ENCODE results near the gene KRTAP16-1. TPM values are rescaled to one million over a fixed set of nuclear protein-coding genes. Genes with fewer than 3 reads are reported as not detected.

KRTAP16-1 gene
- total RNA-seq, 4 donors from 2014 or later: not detected

DNA sequence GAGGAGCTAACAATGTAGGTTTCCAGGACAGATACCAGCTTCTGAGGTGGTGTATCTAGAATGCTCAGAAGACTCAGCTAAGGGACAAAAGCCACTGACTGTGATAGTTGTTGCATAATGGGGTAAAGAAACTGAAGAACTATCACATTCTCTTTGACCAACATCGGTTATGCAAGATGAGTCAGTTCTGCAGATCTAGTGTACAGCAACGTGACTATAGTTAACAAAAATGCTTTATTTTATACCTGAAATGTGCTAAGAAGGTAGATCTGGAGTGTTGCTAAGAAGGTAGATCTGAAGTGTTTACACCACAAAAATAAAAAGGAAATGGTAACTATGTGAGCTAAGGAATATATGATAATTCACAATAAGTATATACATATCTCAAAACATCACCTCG, 41.4 kb downstream of the KRTAP16-1 start:
- H3K27me3 ChIP-seq: no peaks in the 10 kb centered on the region
- no peak for DNase-seq
- H3K27ac ChIP-seq: no peak overlapping the region
- H3K4me1 ChIP-seq: no peaks in the 10 kb centered on the region
- no peaks in the 10 kb centered on the region for H3K9me3 ChIP-seq
- no peak overlapping the region for H3K4me3 ChIP-seq
- H3K36me3 ChIP-seq: no peaks in the 10 kb centered on the region
- TF ChIP-seq POLR2A (IDR thresholded peaks at IDR 0.05): no peak
- TF ChIP-seq, protein P1, sequence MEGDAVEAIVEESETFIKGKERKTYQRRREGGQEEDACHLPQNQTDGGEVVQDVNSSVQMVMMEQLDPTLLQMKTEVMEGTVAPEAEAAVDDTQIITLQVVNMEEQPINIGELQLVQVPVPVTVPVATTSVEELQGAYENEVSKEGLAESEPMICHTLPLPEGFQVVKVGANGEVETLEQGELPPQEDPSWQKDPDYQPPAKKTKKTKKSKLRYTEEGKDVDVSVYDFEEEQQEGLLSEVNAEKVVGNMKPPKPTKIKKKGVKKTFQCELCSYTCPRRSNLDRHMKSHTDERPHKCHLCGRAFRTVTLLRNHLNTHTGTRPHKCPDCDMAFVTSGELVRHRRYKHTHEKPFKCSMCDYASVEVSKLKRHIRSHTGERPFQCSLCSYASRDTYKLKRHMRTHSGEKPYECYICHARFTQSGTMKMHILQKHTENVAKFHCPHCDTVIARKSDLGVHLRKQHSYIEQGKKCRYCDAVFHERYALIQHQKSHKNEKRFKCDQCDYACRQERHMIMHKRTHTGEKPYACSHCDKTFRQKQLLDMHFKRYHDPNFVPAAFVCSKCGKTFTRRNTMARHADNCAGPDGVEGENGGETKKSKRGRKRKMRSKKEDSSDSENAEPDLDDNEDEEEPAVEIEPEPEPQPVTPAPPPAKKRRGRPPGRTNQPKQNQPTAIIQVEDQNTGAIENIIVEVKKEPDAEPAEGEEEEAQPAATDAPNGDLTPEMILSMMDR (IDR thresholded peaks at IDR 0.05): no peak

- TF ChIP-seq, protein P1 (IDR thresholded peaks at IDR 0.05): no peak
- no peak for TF ChIP-seq POLR2A (IDR thresholded peaks at IDR 0.05)
- Histone ChIP-seq H3K4me3 (no peak within 1 kb of the TSS), H3K4me1 (no peaks in the 10 kb centered on the region), H3K9me3 (no peaks in the 10 kb centered on the region), H3K36me3 (no peaks in the 10 kb centered on the region), H3K27ac (no peak within 1 kb of the TSS), H3K27me3 (no peaks in the 10 kb centered on the region)
- DNase-seq: no peak
These were observed 44.0 kb downstream of the KRTAP16-1 start, which contains the start of gene KRTAP9-6 for GRCh38 chr17:41265078-41265477. TSS of gene KRTAP9-6 (plus strand) at chr17:41265378. CDS start at chr17:41265378, 0 bp downstream.

- no peaks in the 10 kb centered on the region for H3K36me3 ChIP-seq
- H3K27ac ChIP-seq: no peak overlapping the region
- DNase-seq: no peak
- no peak overlapping the region for H3K4me3 ChIP-seq
- H3K27me3 ChIP-seq: no peaks in the 10 kb centered on the region
- H3K4me1 ChIP-seq: no peaks in the 10 kb centered on the region
- no peaks in the 10 kb centered on the region for H3K9me3 ChIP-seq
- no peak for TF ChIP-seq POLR2A (IDR thresholded peaks at IDR 0.05)
These were observed 44.5 kb downstream of the KRTAP16-1 start for GRCh38 chr17:41264599-41264998.

DNA sequence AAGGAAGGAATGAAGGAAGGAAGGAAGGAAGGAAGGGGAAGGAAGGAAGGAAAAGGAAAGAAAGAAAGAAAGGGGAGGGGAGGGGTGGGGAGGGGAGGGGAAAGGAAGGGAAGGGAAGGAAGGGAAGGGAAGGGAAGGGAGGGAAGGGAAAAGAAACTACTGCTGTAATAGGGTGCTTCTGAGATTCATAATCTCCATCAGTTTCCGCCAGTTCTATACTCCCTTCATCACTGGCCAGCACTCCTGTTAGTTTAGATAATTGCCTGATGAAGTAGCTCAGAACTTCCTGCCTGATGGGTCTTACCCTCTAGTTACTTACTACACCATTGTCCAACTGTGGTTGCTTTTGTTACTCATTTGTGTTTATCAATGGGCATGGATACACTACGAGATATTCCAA, 45.9 kb downstream of the KRTAP16-1 start:
- no peaks in the 10 kb centered on the region for H3K9me3 ChIP-seq
- H3K4me3 ChIP-seq: no peak overlapping the region
- TF ChIP-seq, protein P1 (IDR thresholded peaks at IDR 0.05): no peak
- TF ChIP-seq POLR2A (IDR thresholded peaks at IDR 0.05): no peak
- DNase-seq: no peak
- no peaks in the 10 kb centered on the region for H3K36me3 ChIP-seq
- no peak overlapping the region for H3K27ac ChIP-seq
- no peaks in the 10 kb centered on the region for H3K27me3 ChIP-seq
- H3K4me1 ChIP-seq: no peaks in the 10 kb centered on the region

- no peak for DNase-seq
- TF ChIP-seq POLR2A (IDR thresholded peaks at IDR 0.05): no peak
- TF ChIP-seq, protein P1 (IDR thresholded peaks at IDR 0.05): no peak
- no peaks in the 10 kb centered on the region for H3K27me3 ChIP-seq
- no peak overlapping the region for H3K27ac ChIP-seq
- no peaks in the 10 kb centered on the region for H3K36me3 ChIP-seq
- no peaks in the 10 kb centered on the region for H3K4me1 ChIP-seq
- no peaks in the 10 kb centered on the region for H3K9me3 ChIP-seq
- no peak overlapping the region for H3K4me3 ChIP-seq
These were observed 50.7 kb downstream of the KRTAP16-1 start for GRCh38 chr17:41258406-41258805.

Small RNAs within 50 kb of the gene (small RNA-seq; reads per million reads assigned to genes)
- 0 reads per million in 2 donors for gene KRTAP9-10P

Other genes starting within 250 kb of the KRTAP16-1 start
- gene KRTAP2-3, start 249.2 kb downstream of the KRTAP16-1 start, total RNA-seq: not detected
- gene KRTAP2-4, start 243.4 kb downstream of the KRTAP16-1 start, total RNA-seq: not detected
- not detected for gene KRTAP4-7, start 225.2 kb downstream of the KRTAP16-1 start, total RNA-seq
- gene KRTAP4-8, start 211.2 kb downstream of the KRTAP16-1 start, total RNA-seq: not detected
- gene KRTAP4-16, start 207.1 kb downstream of the KRTAP16-1 start, total RNA-seq: not detected
- not detected for gene KRTAP4-9, start 203.9 kb downstream of the KRTAP16-1 start, total RNA-seq
- gene KRTAP4-11, start 190.9 kb downstream of the KRTAP16-1 start, total RNA-seq: not detected
- not detected for gene KRTAP4-12, start 185.1 kb downstream of the KRTAP16-1 start, total RNA-seq
- not detected for gene KRTAP4-6, start 168.8 kb downstream of the KRTAP16-1 start, total RNA-seq
- not detected for gene KRTAP4-5, start 159.5 kb downstream of the KRTAP16-1 start, total RNA-seq
- not detected for gene KRTAP4-4, start 148.6 kb downstream of the KRTAP16-1 start, total RNA-seq
- not detected for gene KRTAP4-3, start 141.1 kb downstream of the KRTAP16-1 start, total RNA-seq
- not detected for gene KRTAP4-2, start 131.1 kb downstream of the KRTAP16-1 start, total RNA-seq
- not detected for gene KRTAP4-1, start 124.4 kb downstream of the KRTAP16-1 start, total RNA-seq
- not detected for gene KRTAP9-1, start 119.4 kb downstream of the KRTAP16-1 start, total RNA-seq
- gene KRTAP9-2, start 82.7 kb downstream of the KRTAP16-1 start, total RNA-seq: not detected
- gene KRTAP9-3, start 76.9 kb downstream of the KRTAP16-1 start, total RNA-seq: not detected
- gene KRTAP9-8, start 71.3 kb downstream of the KRTAP16-1 start, total RNA-seq: not detected
- not detected for gene KRTAP9-4, start 59.6 kb downstream of the KRTAP16-1 start, total RNA-seq
- gene KRTAP9-9, start 53.9 kb downstream of the KRTAP16-1 start, total RNA-seq: not detected
- not detected for gene KRTAP9-6, start 43.9 kb downstream of the KRTAP16-1 start, total RNA-seq
- not detected for gene KRTAP9-7, start 33.6 kb downstream of the KRTAP16-1 start, total RNA-seq
- gene KRTAP29-1, start 6.5 kb downstream of the KRTAP16-1 start, total RNA-seq: not detected
- gene KRTAP17-1, start 6.4 kb upstream of the KRTAP16-1 start, total RNA-seq: not detected
- gene KRT33A, start 41.5 kb upstream of the KRTAP16-1 start, total RNA-seq: not detected
- gene KRT33B, start 60.5 kb upstream of the KRTAP16-1 start, total RNA-seq: not detected
- not detected for gene KRT34, start 73.0 kb upstream of the KRTAP16-1 start, total RNA-seq
- gene KRT31, start 88.3 kb upstream of the KRTAP16-1 start, total RNA-seq: not detected
- gene KRT37, start 115.3 kb upstream of the KRTAP16-1 start, total RNA-seq: not detected
- not detected for gene KRT38, start 131.7 kb upstream of the KRTAP16-1 start, total RNA-seq
- gene KRT32, start 158.1 kb upstream of the KRTAP16-1 start, total RNA-seq: not detected
- gene KRT35, start 171.8 kb upstream of the KRTAP16-1 start, total RNA-seq: not detected
- gene KRT36, start 180.6 kb upstream of the KRTAP16-1 start, total RNA-seq: not detected
- 1 to 10 TPM in 1 of 4 donors, not detected in 3; 2.5 TPM for gene KRT13, start 196.3 kb upstream of the KRTAP16-1 start, total RNA-seq
- gene KRT15, start 209.6 kb upstream of the KRTAP16-1 start, total RNA-seq: 10 to 100 TPM; 12.3 to 44.5 (median 28.8) TPM
- 1,000 to 10,000 TPM in 3 of 4 donors, 100 to 1,000 TPM in 1; 357 to 5,327 (median 3,312) TPM for gene KRT19, start 219.0 kb upstream of the KRTAP16-1 start, total RNA-seq

All from Peyer's patch (tissue), 4 donors.